ENCODE data around the gene GGTLC3. TPM values are rescaled to one million over a fixed set of nuclear protein-coding genes. Genes with fewer than 3 reads are reported as not detected.
"Not testable (repeated sequence)": the region's sequence is repeated elsewhere in the genome, so short reads cannot be mapped to it uniquely, and the experiment has no call there.

GGTLC3 gene
- total RNA-seq (2014; rRNA removed; shearing (Covaris generic)) (0.98 TPM in 1 of 2 replicates, not detected in the other), total RNA-seq (2022) (not detected in 2 replicates), Bru-seq, nascent RNA (not detected), BruChase-seq, experiment 1, labeled RNA remaining after a 6-hour chase (not detected), BruChase-seq, experiment 2, labeled RNA remaining after a 2-hour chase (not detected)
- long read RNA-seq, result 0 reads

DNA sequence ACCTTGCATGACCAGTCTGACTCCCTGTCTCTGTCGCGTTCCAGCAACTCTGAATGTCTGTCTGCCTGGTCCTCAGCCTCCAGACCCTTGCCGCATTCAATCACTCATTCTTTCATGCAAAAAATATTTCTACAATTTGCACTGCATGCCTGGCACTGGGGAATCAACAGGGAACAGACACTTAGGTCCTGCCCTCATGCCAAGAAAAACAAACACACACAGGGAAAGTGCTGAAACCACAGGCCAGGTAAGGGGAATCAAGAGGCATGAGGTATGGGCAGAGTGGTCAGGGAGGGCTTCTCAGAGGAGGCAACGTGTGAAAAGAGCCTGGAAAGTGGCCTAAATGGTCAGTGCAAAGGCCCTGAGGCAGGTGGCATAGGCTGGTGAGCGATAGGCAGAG lies at the start of gene GGTLC3:
GGTLC3 (minus strand) TSS at position 101 of the 400 bp plus-strand sequence. CDS start 264 bp downstream, outside the sequence.
- POLR2A ChIA-PET; H4K20me1 ChIP-seq (ENCODE audit: insufficient read depth, low read length); H3K9me3 ChIP-seq (ENCODE audit: low read length); H3K4me1 ChIP-seq (ENCODE audit: insufficient read depth, low read length, poor library complexity, severe bottlenecking); BruUV-seq (replicated peaks); H3K4me2 ChIP-seq (ENCODE audit: low read length); H3K4me3 ChIP-seq (ENCODE audit: low read depth, low read length, poor library complexity, severe bottlenecking); H3K79me2 ChIP-seq (ENCODE audit: insufficient read depth, low read depth, low read length); H2AFZ ChIP-seq (ENCODE audit: low read length); DNase-seq (ENCODE audit: low spot score); H3K36me3 ChIP-seq (ENCODE audit: insufficient read depth, low read length); intact Hi-C loops (cut with micrococcal nuclease; ENCODE audit: unreplicated experiment); H3K9me2 ChIP-seq (ENCODE audit: insufficient read depth, low read length); H3K27ac ChIP-seq (ENCODE audit: low read depth, low read length, poor library complexity, severe bottlenecking); CTCF ChIA-PET (ENCODE audit: unreplicated experiment): not testable (repeated sequence)

DNA sequence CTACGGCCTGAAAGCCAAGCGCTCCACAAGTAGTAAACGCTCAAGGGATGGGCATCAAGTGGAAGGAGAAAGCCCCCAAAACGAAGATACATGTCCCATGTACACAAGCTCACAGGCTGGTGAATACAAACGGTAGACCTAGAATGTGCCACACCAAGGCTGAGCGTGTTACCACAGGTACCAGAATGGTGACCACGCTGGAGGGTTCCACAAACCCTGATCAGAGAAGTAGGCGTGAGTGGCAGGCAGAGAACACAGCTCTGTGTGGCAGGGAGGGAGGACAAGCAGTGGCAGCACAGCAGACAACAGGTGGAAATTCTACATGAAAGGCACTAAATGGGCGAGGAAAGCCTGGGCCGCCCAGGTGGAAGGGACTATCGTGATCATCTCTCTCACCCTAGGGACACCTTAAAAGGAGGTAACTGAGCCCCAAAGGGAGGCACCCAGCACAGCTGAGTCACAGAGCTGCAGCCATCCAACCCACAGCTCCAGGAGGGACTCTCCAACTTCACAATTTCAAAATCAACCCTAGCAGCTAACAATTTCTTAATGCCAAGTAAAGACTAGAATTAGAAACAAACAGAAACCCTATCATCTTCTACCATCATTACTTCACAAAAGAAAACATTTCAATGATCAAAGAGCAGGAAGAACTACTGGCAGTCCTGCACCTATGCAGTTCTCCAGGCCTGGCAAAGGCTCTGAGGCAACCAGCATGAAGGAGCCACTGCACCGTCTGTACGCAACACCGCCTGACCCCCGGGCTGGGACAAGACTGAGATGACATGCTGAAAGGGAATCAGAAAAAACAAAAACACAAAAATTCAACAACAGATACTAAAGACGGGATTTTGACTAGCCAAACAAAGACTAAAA lies 42.4 kb upstream of the GGTLC3 start:
- H3K9me2 ChIP-seq (ENCODE audit: insufficient read depth, low read length); H3K79me2 ChIP-seq (ENCODE audit: insufficient read depth, low read depth, low read length); H3K4me1 ChIP-seq (ENCODE audit: insufficient read depth, low read length, poor library complexity, severe bottlenecking); H3K27ac ChIP-seq (ENCODE audit: low read depth, low read length, poor library complexity, severe bottlenecking); H3K4me2 ChIP-seq (ENCODE audit: low read length); H3K9me3 ChIP-seq (ENCODE audit: low read length); intact Hi-C loops (cut with micrococcal nuclease; ENCODE audit: unreplicated experiment); H3K36me3 ChIP-seq (ENCODE audit: insufficient read depth, low read length); CTCF ChIA-PET (ENCODE audit: unreplicated experiment); H3K4me3 ChIP-seq (ENCODE audit: low read depth, low read length, poor library complexity, severe bottlenecking); H4K20me1 ChIP-seq (ENCODE audit: insufficient read depth, low read length); H2AFZ ChIP-seq (ENCODE audit: low read length); POLR2A ChIA-PET; BruUV-seq (replicated peaks); DNase-seq (ENCODE audit: low spot score): not testable (repeated sequence)

DNA sequence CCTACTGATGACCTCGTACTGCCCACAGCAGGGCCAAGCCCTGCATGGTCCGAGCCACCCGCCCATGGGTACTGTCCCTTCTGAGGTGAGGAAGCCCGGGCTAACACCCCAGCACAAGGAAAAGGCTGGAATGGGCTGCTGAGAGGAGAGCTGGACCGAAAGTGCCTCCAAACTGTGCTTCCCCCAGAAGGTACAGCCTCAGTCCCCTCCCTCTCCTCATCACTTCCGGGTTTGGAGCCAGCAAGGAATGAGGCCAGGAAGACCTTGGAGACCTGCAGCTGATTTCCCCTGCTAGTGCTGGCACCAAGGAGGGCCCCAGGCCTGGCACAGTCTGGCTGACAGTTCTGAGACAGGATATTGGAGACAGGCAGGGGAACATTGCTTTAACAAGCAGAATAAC lies 41.0 kb upstream of the GGTLC3 start:
- DNase-seq (ENCODE audit: low spot score); H3K4me1 ChIP-seq (ENCODE audit: insufficient read depth, low read length, poor library complexity, severe bottlenecking); H3K9me3 ChIP-seq (ENCODE audit: low read length); H3K79me2 ChIP-seq (ENCODE audit: insufficient read depth, low read depth, low read length); POLR2A ChIA-PET; intact Hi-C loops (cut with micrococcal nuclease; ENCODE audit: unreplicated experiment); H3K9me2 ChIP-seq (ENCODE audit: insufficient read depth, low read length); CTCF ChIA-PET (ENCODE audit: unreplicated experiment); H3K4me2 ChIP-seq (ENCODE audit: low read length); H3K27ac ChIP-seq (ENCODE audit: low read depth, low read length, poor library complexity, severe bottlenecking); H2AFZ ChIP-seq (ENCODE audit: low read length); H3K4me3 ChIP-seq (ENCODE audit: low read depth, low read length, poor library complexity, severe bottlenecking); BruUV-seq (replicated peaks); H4K20me1 ChIP-seq (ENCODE audit: insufficient read depth, low read length); H3K36me3 ChIP-seq (ENCODE audit: insufficient read depth, low read length): not testable (repeated sequence)

DNA sequence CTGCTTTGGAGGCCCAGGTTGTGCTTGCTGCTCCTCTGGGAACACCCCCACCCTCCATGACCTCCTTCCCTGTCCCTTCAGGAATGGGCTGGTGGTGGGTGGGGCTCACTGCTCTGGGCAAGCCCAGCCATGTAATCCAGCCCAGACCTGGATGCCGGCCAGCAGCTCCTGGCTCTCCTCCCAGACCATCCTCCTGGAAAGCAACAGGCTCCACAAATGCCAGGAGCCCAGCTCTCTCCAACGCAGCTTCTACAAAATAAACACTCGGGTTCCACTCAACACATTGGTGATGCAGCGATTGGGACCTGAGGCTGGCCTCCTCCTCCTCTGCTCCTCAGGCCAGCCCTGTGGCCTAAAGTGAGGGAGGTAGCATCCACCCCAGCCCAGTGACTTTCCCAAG lies 40.6 kb upstream of the GGTLC3 start:
- H3K4me1 ChIP-seq (ENCODE audit: insufficient read depth, low read length, poor library complexity, severe bottlenecking); H3K4me3 ChIP-seq (ENCODE audit: low read depth, low read length, poor library complexity, severe bottlenecking); DNase-seq (ENCODE audit: low spot score); H4K20me1 ChIP-seq (ENCODE audit: insufficient read depth, low read length); H3K27ac ChIP-seq (ENCODE audit: low read depth, low read length, poor library complexity, severe bottlenecking); H3K9me2 ChIP-seq (ENCODE audit: insufficient read depth, low read length); H3K36me3 ChIP-seq (ENCODE audit: insufficient read depth, low read length); H3K4me2 ChIP-seq (ENCODE audit: low read length); H3K9me3 ChIP-seq (ENCODE audit: low read length); BruUV-seq (replicated peaks); H2AFZ ChIP-seq (ENCODE audit: low read length); POLR2A ChIA-PET; intact Hi-C loops (cut with micrococcal nuclease; ENCODE audit: unreplicated experiment); H3K79me2 ChIP-seq (ENCODE audit: insufficient read depth, low read depth, low read length); CTCF ChIA-PET (ENCODE audit: unreplicated experiment): not testable (repeated sequence)

DNA sequence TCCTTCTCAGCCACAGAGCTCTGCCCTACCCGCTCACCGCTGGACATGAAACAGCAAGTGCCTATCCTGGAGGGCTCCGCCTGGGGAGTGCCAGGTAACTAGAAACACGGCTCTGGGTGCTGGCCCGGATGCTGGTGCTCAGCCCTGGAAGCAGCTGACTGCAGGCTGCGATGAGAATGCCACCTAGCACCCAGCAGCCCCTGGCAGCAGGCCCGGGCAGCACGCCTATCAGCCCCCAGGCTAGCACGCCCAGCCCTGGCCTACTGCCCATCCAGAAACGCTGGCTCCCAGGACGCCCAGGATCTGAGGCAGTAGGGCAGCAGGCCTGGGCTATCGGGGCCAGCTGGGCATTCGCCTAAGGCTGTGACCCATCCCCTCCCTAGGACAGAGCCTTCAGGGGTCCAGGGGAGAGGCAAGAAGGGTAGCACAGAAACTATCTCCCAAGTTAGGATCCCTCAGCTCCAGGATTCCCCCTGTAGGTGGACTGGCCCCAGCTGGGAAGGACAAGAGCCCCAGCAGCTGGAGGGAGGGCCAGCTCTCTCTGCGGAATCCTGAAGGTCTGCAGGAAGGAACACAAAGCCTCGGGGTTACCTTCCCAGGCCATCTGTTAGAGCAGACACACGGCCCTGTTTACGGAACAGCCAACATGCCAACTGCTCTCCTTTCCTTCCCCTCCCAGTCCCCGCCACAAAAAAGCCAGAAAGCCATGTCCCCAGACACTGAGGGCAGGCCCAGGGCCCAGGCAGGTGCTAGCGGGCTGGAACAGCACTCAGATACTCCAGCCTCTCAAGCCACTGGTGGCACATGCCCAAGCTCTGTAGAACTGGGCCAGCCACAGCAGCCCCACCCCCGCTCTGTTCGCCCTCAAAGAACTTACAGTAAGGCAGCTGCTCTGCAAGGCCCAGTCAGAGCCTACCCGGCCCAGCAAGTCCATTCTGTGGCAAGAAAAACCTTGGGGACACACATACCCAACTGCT lies 36.6 kb upstream of the GGTLC3 start:
- H3K9me3 ChIP-seq (ENCODE audit: low read length); H3K4me2 ChIP-seq (ENCODE audit: low read length); H4K20me1 ChIP-seq (ENCODE audit: insufficient read depth, low read length); H3K4me1 ChIP-seq (ENCODE audit: insufficient read depth, low read length, poor library complexity, severe bottlenecking); intact Hi-C loops (cut with micrococcal nuclease; ENCODE audit: unreplicated experiment); BruUV-seq (replicated peaks); H3K36me3 ChIP-seq (ENCODE audit: insufficient read depth, low read length); DNase-seq (ENCODE audit: low spot score); H2AFZ ChIP-seq (ENCODE audit: low read length); H3K79me2 ChIP-seq (ENCODE audit: insufficient read depth, low read depth, low read length); H3K4me3 ChIP-seq (ENCODE audit: low read depth, low read length, poor library complexity, severe bottlenecking); CTCF ChIA-PET (ENCODE audit: unreplicated experiment); H3K27ac ChIP-seq (ENCODE audit: low read depth, low read length, poor library complexity, severe bottlenecking); H3K9me2 ChIP-seq (ENCODE audit: insufficient read depth, low read length); POLR2A ChIA-PET: not testable (repeated sequence)

DNA sequence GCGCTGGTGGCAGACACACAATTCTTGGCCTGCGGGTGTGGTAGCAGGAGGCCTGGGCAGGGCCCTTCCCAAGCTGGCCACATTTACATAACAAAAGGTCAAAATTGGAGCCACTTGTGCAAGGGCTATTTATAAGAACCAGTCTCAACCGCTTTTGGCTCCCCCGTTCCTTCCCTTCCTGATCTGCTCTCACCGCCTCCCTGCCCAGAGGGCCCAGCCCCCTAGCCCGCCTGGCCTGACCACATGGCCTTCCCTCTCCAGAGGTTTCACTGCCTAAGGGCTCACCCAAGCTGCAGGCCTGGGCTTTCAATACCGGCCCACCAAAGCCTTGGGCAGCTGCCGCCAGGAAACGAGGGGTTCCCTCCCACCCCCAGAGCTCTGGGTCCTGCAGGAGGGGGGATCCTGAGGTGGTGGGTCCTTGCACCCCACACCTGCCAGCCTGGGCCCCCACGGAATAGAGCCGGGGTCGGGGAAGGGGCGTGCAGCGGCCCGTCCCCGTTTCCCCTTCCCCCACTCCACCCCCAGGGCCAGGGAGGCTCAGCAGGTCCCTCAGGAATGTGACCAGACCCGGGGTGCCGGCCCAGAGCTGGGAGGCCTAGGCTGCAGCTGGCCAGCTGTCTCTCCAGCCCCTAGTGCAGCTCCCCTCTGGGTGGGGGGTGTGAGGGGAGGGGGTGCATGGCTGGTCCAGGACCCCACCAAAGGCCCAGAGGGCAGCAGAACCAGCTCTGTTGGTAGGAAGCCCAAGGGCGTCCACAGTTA lies 35.1 kb upstream of the GGTLC3 start:
- CTCF ChIA-PET (ENCODE audit: unreplicated experiment), result not testable (repeated sequence)

More for the DNA sequence above, 35.1 kb upstream of the GGTLC3 start:
- H3K4me2 ChIP-seq (ENCODE audit: low read length); H3K9me3 ChIP-seq (ENCODE audit: low read length); H3K27ac ChIP-seq (ENCODE audit: low read depth, low read length, poor library complexity, severe bottlenecking); H3K36me3 ChIP-seq (ENCODE audit: insufficient read depth, low read length); intact Hi-C loops (cut with micrococcal nuclease; ENCODE audit: unreplicated experiment); H4K20me1 ChIP-seq (ENCODE audit: insufficient read depth, low read length); H3K4me3 ChIP-seq (ENCODE audit: low read depth, low read length, poor library complexity, severe bottlenecking); H3K79me2 ChIP-seq (ENCODE audit: insufficient read depth, low read depth, low read length); H2AFZ ChIP-seq (ENCODE audit: low read length); BruUV-seq (replicated peaks); H3K9me2 ChIP-seq (ENCODE audit: insufficient read depth, low read length); H3K4me1 ChIP-seq (ENCODE audit: insufficient read depth, low read length, poor library complexity, severe bottlenecking); DNase-seq (ENCODE audit: low spot score); POLR2A ChIA-PET: not testable (repeated sequence)
